H1 (cell line): ENCODE results near the gene SOWAHD. TPM values are rescaled to one million over a fixed set of nuclear protein-coding genes. Genes with fewer than 3 reads are reported as not detected.

Experiments used
- CTCF ChIA-PET: fragments of 300-600 bp; sonication (Branson Sonifier 250); formaldehyde crosslinking; loops from one replicate; lab custom pipeline; 2021; ENCODE audit not compliant: partially characterized antibody; lab: Charles Lee
- POLR2A ChIA-PET: fragments of 300-600 bp; sonication (Branson Sonifier 250); formaldehyde crosslinking; loops from one replicate; lab custom pipeline; 2021; ENCODE audit warnings: inconsistent platforms; ENCODE audit not compliant: partially characterized antibody; lab: Charles Lee
- DNase-seq, 2 experiments: peaks; one replicate each; pipeline versions ENCODE4 v3.0.0 to v3.0.0-alpha.2; 2010 to 2022; ENCODE audit warnings: low spot score in 2 of 2, low read depth in 1 of 2, mixed read lengths in 1 of 2
- FAIRE-seq: peaks from 2 replicates; lab custom pipeline; 2011; peaks lifted over from hg19 to GRCh38; lab: Jason Lieb, UNC
- H2AFZ ChIP-seq: 2 replicates; pipeline ENCODE4 v1.8.1; 2012; ENCODE audit warnings: low read length, inconsistent platforms
- H2AK5ac ChIP-seq: 2 replicates; pipeline ENCODE4 v1.6.1; 2013; ENCODE audit warnings: low read depth, low read length
- H2BK120ac ChIP-seq: replicated peaks from 2 replicates; pipeline ENCODE3; 2013; ENCODE audit warnings: low read depth, low read length, inconsistent platforms
- H2BK12ac ChIP-seq: 2 replicates; pipeline ENCODE4 v1.6.1; 2013; ENCODE audit warnings: low read depth, low read length
- H2BK15ac ChIP-seq: 2 replicates; pipeline ENCODE4 v1.6.1; 2013; ENCODE audit warnings: low read length
- H2BK20ac ChIP-seq: 2 replicates; pipeline ENCODE4 v1.6.1; 2013; ENCODE audit warnings: low read length
- H2BK5ac ChIP-seq: 2 replicates; pipeline ENCODE4 v1.6.1; 2013; ENCODE audit warnings: low read depth, low read length
- H3K14ac ChIP-seq: 2 replicates; pipeline ENCODE4 v1.6.1; 2013; ENCODE audit warnings: inconsistent platforms; ENCODE audit not compliant: insufficient read length
- H3K18ac ChIP-seq: 2 replicates; pipeline ENCODE4 v1.6.1; 2013; ENCODE audit warnings: low read length; ENCODE audit errors: extremely low read depth
- H3K23ac ChIP-seq: 2 replicates; pipeline ENCODE4 v1.6.1; 2013; ENCODE audit warnings: inconsistent platforms; ENCODE audit not compliant: insufficient read length
- H3K23me2 ChIP-seq: 2 replicates; pipeline ENCODE4 v1.6.1; 2013; ENCODE audit warnings: low read depth, low read length
- H3K27ac ChIP-seq: 2 replicates; pipeline ENCODE4 v1.6.1; 2011; ENCODE audit warnings: low read depth, low read length, inconsistent platforms
- H3K27me3 ChIP-seq, 4 experiments: replicated peaks in 1 of 4; 1 replicate in 1 of 4; 2 replicates in 3 of 4; pipeline versions ENCODE4 v1.6.1 to v1.8.1; 2011 to 2013; ENCODE audit warnings: low read length in 3 of 4, mild to moderate bottlenecking in 3 of 4, inconsistent platforms in 2 of 4, mixed read lengths in 2 of 4, moderate library complexity in 1 of 4; ENCODE audit not compliant: control insufficient read depth in 3 of 4, insufficient read depth in 3 of 4; ENCODE audit errors: extremely low read depth in 1 of 4
- H3K36me3 ChIP-seq, 4 experiments: 2 replicates each; pipeline versions ENCODE4 v1.6.1 to v1.8.1; 2011 to 2013; ENCODE audit warnings: mild to moderate bottlenecking in 4 of 4, low read length in 3 of 4, moderate library complexity in 2 of 4, control low read depth in 1 of 4, inconsistent platforms in 1 of 4; ENCODE audit not compliant: insufficient read depth in 4 of 4, control insufficient read depth in 2 of 4
- H3K4ac ChIP-seq: replicated peaks from 2 replicates; pipeline ENCODE3; 2013; ENCODE audit warnings: low read length, low read depth, mixed read lengths, inconsistent platforms; ENCODE audit not compliant: insufficient read length
- H3K4me1 ChIP-seq, 4 experiments: replicated peaks in 1 of 4; 1 replicate in 1 of 4; 2 replicates in 3 of 4; pipeline versions ENCODE4 v1.6.1 to v1.8.1; 2011 to 2013; ENCODE audit warnings: low read length in 3 of 4, inconsistent platforms in 2 of 4, mixed read lengths in 1 of 4; ENCODE audit not compliant: insufficient read depth in 4 of 4, control insufficient read depth in 3 of 4
- H3K4me2 ChIP-seq, 2 experiments: 2 replicates each; pipeline versions ENCODE4 v1.6.1 to v1.8.1; 2011 to 2013; ENCODE audit warnings: low read depth in 2 of 2, low read length in 2 of 2, control low read depth in 1 of 2, inconsistent platforms in 1 of 2, mild to moderate bottlenecking in 1 of 2; ENCODE audit not compliant: insufficient read depth in 1 of 2
- H3K4me3 ChIP-seq, 4 experiments: fragments of 200-600, 300-600 bp in 1 of 4; sonication (generic), shearing (Covaris generic), sonication (Bioruptor Twin) in 1 of 4; 2 replicates each; pipeline versions ENCODE4 v1.5.1 to v1.8.1; 2011 to 2016; ENCODE audit warnings: low read length in 4 of 4, low read depth in 3 of 4, control low read depth in 2 of 4, inconsistent platforms in 2 of 4, mild to moderate bottlenecking in 2 of 4, mixed read lengths in 1 of 4, moderate library complexity in 1 of 4; ENCODE audit not compliant: insufficient read depth in 2 of 4; ENCODE audit errors: extremely low read depth in 1 of 4
- H3K56ac ChIP-seq: replicated peaks from 2 replicates; pipeline ENCODE3; 2013; ENCODE audit warnings: low read depth, mild to moderate bottlenecking, mixed read lengths, low read length, inconsistent platforms; ENCODE audit not compliant: insufficient read length
- H3K79me1 ChIP-seq: 2 replicates; pipeline ENCODE4 v1.6.1; 2013; ENCODE audit warnings: low read depth, low read length, control low read depth
- H3K79me2 ChIP-seq, 2 experiments: 2 replicates each; pipeline versions ENCODE4 v1.6.1 to v1.8.1; 2012 to 2013; ENCODE audit warnings: low read length in 2 of 2, mild to moderate bottlenecking in 2 of 2, inconsistent platforms in 1 of 2; ENCODE audit not compliant: insufficient read depth in 2 of 2, control insufficient read depth in 1 of 2
- H3K9ac ChIP-seq, 4 experiments: replicated peaks in 1 of 4; 1 replicate in 1 of 4; 2 replicates in 3 of 4; pipeline versions ENCODE4 v1.6.1 to v1.8.1; 2011 to 2013; ENCODE audit warnings: low read depth in 3 of 4, low read length in 3 of 4, control low read depth in 2 of 4, mild to moderate bottlenecking in 2 of 4, moderate library complexity in 2 of 4, inconsistent platforms in 1 of 4; ENCODE audit errors: extremely low read depth in 1 of 4
- H3K9me3 ChIP-seq, 2 experiments: 2 replicates each; pipeline versions ENCODE4 v1.6.1 to v1.8.1; 2012 to 2013; ENCODE audit warnings: mild to moderate bottlenecking in 2 of 2, moderate library complexity in 2 of 2, control low read depth in 1 of 2, inconsistent platforms in 1 of 2, low read depth in 1 of 2, low read length in 1 of 2, mixed read lengths in 1 of 2; ENCODE audit not compliant: insufficient read depth in 2 of 2
- H4K20me1 ChIP-seq, 2 experiments: replicated peaks in 1 of 2; 2 replicates each; pipeline versions ENCODE3 to v1.8.1; 2011 to 2013; ENCODE audit warnings: inconsistent platforms in 2 of 2, low read length in 2 of 2, mild to moderate bottlenecking in 1 of 2; ENCODE audit not compliant: insufficient read depth in 2 of 2, control insufficient read depth in 1 of 2
- H4K5ac ChIP-seq: 2 replicates; pipeline ENCODE4 v1.6.1; 2013; ENCODE audit warnings: low read length, low read depth, mixed read lengths, inconsistent platforms; ENCODE audit not compliant: insufficient read length
- H4K8ac ChIP-seq: 2 replicates; pipeline ENCODE4 v1.8.0; 2013; ENCODE audit warnings: mild to moderate bottlenecking, moderate library complexity, low read length, inconsistent platforms; ENCODE audit not compliant: insufficient read depth; ENCODE audit errors: extremely low read depth
- H4K91ac ChIP-seq: replicated peaks from 2 replicates; pipeline ENCODE3; 2013; ENCODE audit warnings: low read length, mixed read lengths, inconsistent platforms; ENCODE audit not compliant: insufficient read length
- GTF2F1 ChIP-seq: IDR thresholded peaks from 2 replicates; pipeline ENCODE4 v1.6.1; 2012; ENCODE audit warnings: low read depth, low read length, improper control_type of control experiment, borderline replicate concordance
- SP2 ChIP-seq: IDR thresholded peaks from 2 replicates; pipeline ENCODE4 v1.6.1; 2012; ENCODE audit warnings: mild to moderate bottlenecking, low read length, inconsistent platforms
- WGBS, 2 experiments: shearing (Covaris generic) in 1 of 2; methylation state at CpG; one replicate each; pipeline versions ENCODE4 v1.1.6 to v1.1.7; 2013 to 2015; ENCODE audit warnings: low lambda C conversion rate in 2 of 2, mixed read lengths in 2 of 2, inconsistent platforms in 1 of 2, low coverage in 1 of 2, missing lambda C conversion rate in 1 of 2; ENCODE audit not compliant: insufficient replicate concordance in 2 of 2, insufficient coverage in 1 of 2, insufficient read length in 1 of 2; ENCODE audit errors: extremely low coverage in 1 of 2, missing lambda C conversion rate in 1 of 2; 5-methylcytosine and 5-hydroxymethylcytosine counted together
- polyA plus RNA-seq, 7 experiments: library from polyadenylated mRNA; depleted of rRNA in 3 of 7; stranded (reverse) in 5 of 7; unstranded in 2 of 7; fragments of >200 nt in 5 of 7; fragments of 200-250 nt in 2 of 7; gene quantifications; 1 replicate in 5 of 7; 2 replicates in 1 of 7; 4 replicates in 1 of 7; pipeline versions ENCODE4 v1.2.1 to v1.2.3, GENCODE V29; 2011 to 2013; ENCODE audit warnings: missing spikeins in 2 of 7, mixed read lengths in 2 of 7
- total RNA-seq: library from RNA; stranded (reverse); fragmentation: NEBNext Ultra II Directional; extraction: Animal tissue kit (Norgen Biotek cat#: 25700); gene quantifications from 2 replicates; pipeline ENCODE4 v1.2.1, GENCODE V29; 2021

SOWAHD gene
- total and polyA plus RNA-seq, 2 of the 8 experiments (the other 6 are each of a cell fraction or from before 2014, with no cell fraction given): 1.7 to 2.9 TPM

GRCh38 chrX:119801253-119802221 lies 43.1 kb downstream of the SOWAHD start:
- Histone ChIP-seq H2AFZ (no peak overlapping the region), H3K18ac (no peak overlapping the region), H4K8ac (no peak overlapping the region), H3K56ac (no peak overlapping the region), H3K23me2 (no peaks in the 10 kb centered on the region), H3K27me3 (no peaks in the 10 kb centered on the region), H2AK5ac (no peak overlapping the region), H3K27ac (no peak overlapping the region), H3K4me2 (no peak overlapping the region), H3K23ac (no peak overlapping the region), H2BK5ac (no peak overlapping the region), H3K9ac (no peak overlapping the region), H4K5ac (no peak overlapping the region), H3K4me3 (no peak overlapping the region), H3K9me3 (no peaks in the 10 kb centered on the region), H3K79me2 (no peaks in the 10 kb centered on the region), H2BK120ac (no peak overlapping the region), H4K20me1 (no peaks in the 10 kb centered on the region), H2BK12ac (no peak overlapping the region), H3K4ac (no peak overlapping the region), H2BK15ac (no peak overlapping the region), H2BK20ac (no peak overlapping the region), H3K36me3 (no peaks in the 10 kb centered on the region), H4K91ac (no peak overlapping the region), H3K14ac (no peak overlapping the region), H3K79me1 (no peaks in the 10 kb centered on the region), H3K4me1 (no peaks in the 10 kb centered on the region)
- FAIRE-seq (no peak), DNase-seq (no peak)
- 100% methylated on average over 1 of the region's 2 CpGs; no CpG with 5 or more reads in 1 of the 2 experiments for WGBS, 2 experiments
- TF ChIP-seq SP2 (no peak), GTF2F1 (no peak)
- CTCF ChIA-PET: no interaction called here
- POLR2A ChIA-PET: interaction anchor here (0.6 to 2.5 kb wide), 4 partner anchors 9 to 15 kb away, joined by 3 to 13 read pairs (median 3); partner anchors contain the start of gene RPL39
